K562 (cell line): ENCODE data around the gene IMPA2. TPM values are rescaled to one million over a fixed set of nuclear protein-coding genes. Genes with fewer than 3 reads are reported as not detected.
A peak's percentile ranks its signal among the peaks of the same experiment; 100 is the strongest.

Experiments
- ATAC-seq: fragments of 200-7000 bp; cut with Tn5 transposase; 3 replicates; pipeline ENCODE4 v1.9.1; 2020; ENCODE audit warnings: moderate library complexity
- BruUV-seq: library from RNA; stranded (reverse); fragments of 400-500 nt; replicated peaks from 2 replicates; lab custom pipeline; 2021; lab: Mats Ljungman, UMichigan
- CTCF ChIA-PET: fragments of 300-600 bp; formaldehyde crosslinking; extraction: SDS; loops from one replicate; lab custom pipeline; 2021; ENCODE audit warnings: low intra/inter-chr PET ratio; lab: Yijun Ruan, JAX
- POLR2A ChIA-PET: fragments of 300-600, 350-650 bp; sonication (Branson Sonifier 250); formaldehyde crosslinking; extraction: SDS; loops from one replicate; lab custom pipeline; 2021; ENCODE audit warnings: antibody characterized with exemption, inconsistent platforms; lab: Yijun Ruan, JAX
- DNase-seq, 4 experiments: peaks; one replicate each; pipeline versions ENCODE4 v3.0.0 to v3.0.0-alpha.2; 2011 to 2018; ENCODE audit warnings: low spot score in 3 of 4, mixed read lengths in 3 of 4; ENCODE audit errors: extremely low read depth in 1 of 4
- FAIRE-seq: peaks from 2 replicates; lab custom pipeline; 2011; peaks lifted over from hg19 to GRCh38; lab: Jason Lieb, UNC
- H2AFZ ChIP-seq: 2 replicates; pipeline ENCODE4 v1.6.0; 2011; ENCODE audit warnings: low read depth, low read length, control low read depth, inconsistent platforms
- H3K27ac ChIP-seq: fragments of 200-600 bp; 3 replicates; pipeline ENCODE4 v1.8.0; 2011; ENCODE audit warnings: low read depth, mild to moderate bottlenecking, control low read depth, inconsistent platforms, low read length, moderate library complexity, mixed read lengths; ENCODE audit errors: extremely low read depth
- H3K27me3 ChIP-seq, 2 experiments: fragments of 300-600 bp in 1 of 2; 2 replicates in 1 of 2; 3 replicates in 1 of 2; pipeline versions ENCODE4 v1.6.0 to v1.8.0; 2011; ENCODE audit warnings: inconsistent platforms in 2 of 2, low read length in 2 of 2, mild to moderate bottlenecking in 1 of 2, mixed read lengths in 1 of 2, moderate library complexity in 1 of 2; ENCODE audit not compliant: control insufficient read depth in 2 of 2, insufficient read depth in 2 of 2
- H3K36me3 ChIP-seq: fragments of 300-600 bp; 3 replicates; pipeline ENCODE4 v1.8.0; 2011; ENCODE audit warnings: mild to moderate bottlenecking, low read length, inconsistent platforms; ENCODE audit not compliant: control insufficient read depth, insufficient read depth
- H3K4me1 ChIP-seq, 2 experiments: fragments of 200-600 bp in 1 of 2; replicated peaks in 1 of 2; 2 replicates in 1 of 2; 3 replicates in 1 of 2; pipeline versions ENCODE4 v1.5.1 to v1.8.0; 2011; ENCODE audit warnings: inconsistent platforms in 2 of 2, low read length in 2 of 2, mild to moderate bottlenecking in 1 of 2, mixed read lengths in 1 of 2, moderate library complexity in 1 of 2; ENCODE audit not compliant: control insufficient read depth in 2 of 2, insufficient read depth in 2 of 2
- H3K4me2 ChIP-seq: 2 replicates; pipeline ENCODE4 v1.6.1; 2011; ENCODE audit warnings: low read length, control low read depth, inconsistent platforms, mixed read lengths; ENCODE audit not compliant: insufficient read depth
- H3K4me3 ChIP-seq: fragments of 200-600 bp; sonication (generic), shearing (Covaris generic); 2 replicates; pipeline ENCODE4 v1.5.1; 2016; ENCODE audit warnings: control low read depth, inconsistent platforms
- H3K79me2 ChIP-seq: fragments of 200-600 bp; 3 replicates; pipeline ENCODE4 v1.8.0; 2011; ENCODE audit warnings: low read length, inconsistent platforms; ENCODE audit not compliant: control insufficient read depth, insufficient read depth
- H3K9ac ChIP-seq, 2 experiments: 2 replicates each; pipeline versions ENCODE4 v1.6.0 to v1.6.1; 2011; ENCODE audit warnings: low read depth in 2 of 2, low read length in 2 of 2, control low read depth in 1 of 2, inconsistent platforms in 1 of 2, mild to moderate bottlenecking in 1 of 2, mixed read lengths in 1 of 2; ENCODE audit not compliant: insufficient read depth in 1 of 2
- H3K9me1 ChIP-seq: one replicate; pipeline ENCODE4 v1.6.0; 2011; ENCODE audit warnings: inconsistent platforms, mild to moderate bottlenecking, low read length, moderate library complexity; ENCODE audit not compliant: control insufficient read depth, insufficient read depth
- H3K9me3 ChIP-seq: replicated peaks from 2 replicates; pipeline ENCODE4 v1.5.1; 2011; ENCODE audit warnings: low read depth, low read length, inconsistent platforms; ENCODE audit not compliant: control insufficient read depth, insufficient read depth
- H4K20me1 ChIP-seq: replicated peaks from 2 replicates; pipeline ENCODE4 v1.6.1; 2011; ENCODE audit warnings: low read length, inconsistent platforms, mixed read lengths; ENCODE audit not compliant: control insufficient read depth, insufficient read depth
- MEF2D ChIP-seq: conservative IDR thresholded peaks from 2 replicates; pipeline ENCODE4 v1.6.1; 2016; ENCODE audit warnings: low read depth, missing genetic modification characterization, missing compliant biosample characterization
- SP1 ChIP-seq: sonication (generic); formaldehyde crosslinking; IDR thresholded peaks from 2 replicates; pipeline ENCODE4 v1.8.1; 2022; ENCODE audit warnings: mild to moderate bottlenecking, missing genetic modification reagents
- ZBTB26 ChIP-seq: fragments of 450-650 bp; formaldehyde crosslinking; IDR thresholded peaks from 2 replicates; pipeline ENCODE4 v1.4.0; 2022; ENCODE audit warnings: missing genetic modification characterization
- ZNF79 ChIP-seq: fragments of 250-450 bp; sonication (Bioruptor Pico); IDR thresholded peaks from 2 replicates; pipeline ENCODE4 v1.4.0; 2020; ENCODE audit warnings: low read depth, mild to moderate bottlenecking, moderate library complexity
- WGBS: fragments of 100-300 bp; shearing (Covaris generic); methylation state at CpG from one replicate; pipeline ENCODE4 v1.1.6; 2016; ENCODE audit warnings: low coverage, mixed read lengths; ENCODE audit not compliant: insufficient coverage; ENCODE audit errors: missing lambda C conversion rate; 5-methylcytosine and 5-hydroxymethylcytosine counted together
- in situ Hi-C: fragments of 300-500 bp; cut with MboI; formaldehyde crosslinking; loops from 4 replicates; pipeline ENCODE4 v1.15.0; 2018; ENCODE audit warnings: inconsistent platforms, mixed read lengths
- intact Hi-C: fragments of 100-400 bp; cut with micrococcal nuclease; formaldehyde crosslinking; loops from 2 replicates; pipeline ENCODE4 v1.14.2; 2022
- polyA plus RNA-seq, 8 experiments: library from polyadenylated mRNA; depleted of rRNA in 4 of 8; stranded (reverse) in 5 of 8; unstranded in 3 of 8; fragments of >200 nt; fragmentation: Nextera tagmentation in 2 of 8; fragmentation: Illumina TruSeq in 1 of 8; extraction: Ambion mirVana in 2 of 8; extraction: Trizol in 1 of 8; gene quantifications; 2 replicates each; pipeline versions ENCODE4 v1.2.1 to v1.2.3, GENCODE V29; 2011 to 2014; ENCODE audit warnings: inconsistent platforms in 1 of 8, missing spikeins in 1 of 8
- total RNA-seq, 7 experiments: library from RNA; depleted of rRNA in 6 of 7; stranded (reverse); fragments of >200 nt in 6 of 7; fragmentation: Illumina TruSeq in 2 of 7; extraction: Trizol in 2 of 7; gene quantifications; 2 replicates each; pipeline versions ENCODE4 v1.2.1 to v1.2.3, GENCODE V29; 2011 to 2021; ENCODE audit warnings: low replicate concordance in 1 of 7

IMPA2 gene
- total and polyA plus RNA-seq, 9 of the 15 experiments (the other 6 are each of a cell fraction or from before 2014, with no cell fraction given) = 0.62 to 11.3 (median 5.7) TPM

GRCh38 chr18:11948852-11949523 lies 32.3 kb upstream of the IMPA2 start:
- H3K27me3 ChIP-seq = no peaks in the 10 kb centered on the region
- H2AFZ ChIP-seq = 0 out of 2 replicates have a peak overlapping the region, but pooled peaks have one; percentile 7
- no peaks in the 10 kb centered on the region for H3K9me1 ChIP-seq
- ChIA-PET CTCF (no interaction called here), POLR2A (interaction anchor here (0.8 to 4.0 kb wide), 4 partner anchors 8 to 42 kb away, joined by 3 to 15 read pairs (median 5); partner anchors contain the start of gene IMPA2)
- no peak overlapping the region for H3K4me2 ChIP-seq
- no peaks in the 10 kb centered on the region for H4K20me1 ChIP-seq
- no peak overlapping the region for H3K27ac ChIP-seq
- FAIRE-seq = no peak
- H3K9ac ChIP-seq = no peak overlapping the region
- peaks cover 36 to 38% of the 10 kb centered on the region in 2 experiments for H3K4me1 ChIP-seq
- no peaks in the 10 kb centered on the region for H3K9me3 ChIP-seq
- no peak overlapping the region for H3K4me3 ChIP-seq
- TF ChIP-seq MEF2D (tag) (no peak), ZBTB26 (CRISPR knock-in tag) (no peak), SP1 (CRISPR knock-in tag) (no peak), ZNF79 (CRISPR knock-in tag) (no peak)
- TF ChIP-seq, all 486 proteins: peak for 0
- in situ Hi-C loops (no loop called here), intact Hi-C loops (no loop called here)
- no TSS peak for BruUV-seq
- H3K36me3 ChIP-seq = no peaks in the 10 kb centered on the region
- no peak for DNase-seq
- H3K79me2 ChIP-seq = no peaks in the 10 kb centered on the region; the same call in 2 of the 3 replicates
- 51% methylated on average over 6 of the region's 6 CpGs for WGBS
- ATAC-seq = no peak
